ENCODE data around the gene RTCB.

RTCB gene

DNA sequence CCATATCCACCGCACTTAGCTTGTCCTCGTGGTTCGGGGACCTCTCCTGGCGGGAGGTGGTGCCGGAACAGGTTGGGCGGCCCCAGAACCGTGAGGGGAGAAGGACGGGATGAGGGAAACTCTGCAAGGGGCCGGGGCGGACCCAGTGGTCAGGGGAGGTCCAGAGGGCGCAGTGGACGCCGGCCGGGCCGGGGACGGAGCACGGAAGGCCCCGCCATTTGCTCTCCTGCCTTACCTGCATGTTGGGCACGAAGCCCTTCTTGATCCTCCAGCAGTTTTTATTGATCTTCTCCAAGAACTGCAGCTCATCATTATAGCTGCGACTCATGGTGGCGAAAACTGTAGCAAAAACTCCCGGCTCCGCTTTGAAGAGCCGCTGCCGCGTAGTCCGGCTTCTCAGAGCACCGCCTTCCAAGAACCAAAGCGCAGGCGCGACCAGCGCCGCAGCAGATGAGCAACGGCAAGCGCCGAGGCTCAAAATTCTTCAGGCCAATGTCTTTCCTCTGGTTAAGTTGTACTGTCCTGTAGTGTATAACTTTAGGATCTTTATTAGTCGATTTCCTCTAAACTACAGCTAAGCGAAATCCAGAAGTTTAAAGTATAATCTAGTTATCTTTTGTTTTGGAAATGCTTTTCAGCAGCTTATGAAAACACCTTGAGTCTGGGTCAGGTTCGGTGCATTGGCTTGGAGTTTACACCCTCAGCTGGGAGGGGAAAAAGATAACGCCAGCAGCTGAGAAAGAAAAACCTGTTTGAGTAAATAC, at the start of gene RTCB:
RTCB (minus strand) TSS at position 419 of the 764 bp plus-strand sequence; CDS start at position 328, 91 bp downstream.
- peak; percentile 92 for DNase-seq

- no peak for DNase-seq
These were observed 45.0 kb upstream of the RTCB start for GRCh38 chr22:32457031-32457430.

DNA sequence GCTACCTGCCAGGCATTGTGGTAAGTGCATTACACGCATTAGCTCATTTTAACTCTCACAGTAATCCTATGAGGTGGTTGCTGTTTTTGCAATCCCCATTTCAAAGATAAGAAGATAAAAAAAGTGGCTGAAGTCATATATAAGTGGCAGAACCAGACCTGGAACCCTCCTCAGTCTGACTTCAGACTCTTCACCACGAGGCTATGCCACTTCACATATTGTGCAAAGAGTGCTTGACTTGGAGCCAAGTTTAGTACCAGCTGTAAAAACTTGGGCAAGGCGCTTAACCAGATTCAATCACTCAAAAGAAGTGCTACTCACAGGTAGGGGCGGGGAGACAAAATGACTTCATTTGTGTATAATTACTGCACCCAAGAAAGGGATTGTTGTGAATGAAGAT, 36.9 kb upstream of the RTCB start:
- DNase-seq: no peak

DNA sequence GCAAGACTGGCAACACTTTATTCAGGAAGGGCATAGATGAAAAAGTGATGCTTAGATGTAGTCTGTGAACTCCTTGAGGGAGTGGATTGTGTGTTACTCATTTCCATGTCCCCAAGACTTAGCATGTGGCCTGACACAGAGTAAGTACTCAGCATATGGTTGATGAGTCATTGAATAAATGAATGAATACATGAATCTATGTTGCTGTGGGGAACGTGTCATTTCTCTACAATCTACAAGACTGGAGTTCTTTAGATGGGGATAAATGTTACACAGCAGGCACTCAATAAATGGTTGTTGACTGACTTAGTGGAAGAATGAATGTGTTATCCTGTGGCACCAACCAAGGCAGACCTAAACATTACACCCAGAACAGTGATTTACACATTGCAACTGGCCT, 34.3 kb upstream of the RTCB start:
- DNase-seq: no peak

DNA sequence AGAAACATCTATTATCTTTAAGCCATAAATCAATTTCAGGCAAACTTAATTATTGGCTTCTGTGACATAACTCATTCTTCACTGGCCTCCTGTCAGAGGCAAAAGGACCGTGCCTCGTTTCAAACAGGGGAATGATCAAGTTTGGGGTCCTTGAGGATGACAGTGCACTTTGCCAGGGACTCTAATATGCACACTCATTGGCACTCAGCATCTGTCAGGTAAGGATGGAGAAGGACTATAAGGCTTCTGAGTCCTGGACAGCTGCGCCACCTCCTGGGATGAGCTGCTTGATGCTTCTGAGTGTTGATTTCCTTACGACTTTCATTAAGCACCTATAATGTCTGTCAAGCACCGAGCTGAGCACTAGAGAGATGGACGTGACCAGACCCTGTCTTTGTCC, 32.0 kb upstream of the RTCB start:
- no peak for DNase-seq

DNA sequence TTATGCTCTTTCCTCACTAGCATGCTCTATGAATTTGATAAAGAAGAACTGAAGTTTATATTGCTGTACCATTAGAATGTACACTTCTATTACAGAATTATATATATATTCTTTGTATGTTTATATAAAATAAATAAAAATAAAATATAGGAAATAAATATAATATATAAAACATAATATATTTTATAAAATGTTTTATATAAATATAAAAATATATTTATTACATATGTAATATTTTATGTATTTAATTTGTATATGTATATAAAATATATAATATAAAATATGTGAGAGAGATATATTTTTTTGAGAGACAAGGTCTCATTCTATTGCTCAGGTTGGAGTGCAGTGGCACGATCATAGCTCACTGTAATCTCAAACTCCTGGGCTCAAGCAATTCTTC, 18.3 kb upstream of the RTCB start:
- DNase-seq: no peak

DNA sequence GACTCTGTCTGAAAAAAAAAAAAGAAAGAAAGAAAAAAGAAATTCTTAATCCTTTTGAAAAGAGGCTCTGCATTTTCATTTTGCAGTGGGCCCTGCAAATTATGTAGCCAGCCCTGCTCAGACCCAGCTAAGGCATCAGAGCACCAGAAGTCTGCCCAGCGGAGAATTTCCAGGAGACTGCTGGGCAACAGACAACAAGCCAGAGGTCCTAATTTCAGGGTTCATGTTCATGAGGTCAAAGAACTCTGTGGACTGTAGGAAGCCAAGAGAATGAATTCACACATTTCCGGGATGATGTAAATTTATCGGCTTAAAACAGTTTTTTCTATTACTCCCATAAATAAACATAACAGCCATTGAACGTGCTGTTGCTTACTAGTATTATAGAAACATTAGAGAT, 14.8 kb upstream of the RTCB start:
- no peak for DNase-seq

DNA sequence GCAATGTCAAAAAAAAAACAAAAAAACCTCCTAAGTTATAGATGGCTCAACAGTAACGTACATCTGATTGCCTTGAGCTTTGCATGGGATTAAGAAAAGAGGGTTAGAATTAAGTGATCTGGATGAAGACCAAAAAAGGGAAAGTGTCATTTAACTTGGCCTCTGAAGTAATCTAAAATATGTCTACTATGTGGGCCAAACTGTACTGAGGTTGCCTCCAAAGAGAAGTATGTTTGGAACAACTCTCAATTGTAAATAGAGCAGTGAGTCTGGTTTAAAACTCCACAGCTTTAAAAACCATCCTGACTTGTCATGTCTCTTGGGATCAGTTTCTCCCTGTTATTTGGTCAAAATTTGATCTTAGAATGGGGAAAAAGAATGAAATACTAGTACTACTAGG, 11.6 kb upstream of the RTCB start:
- DNase-seq: no peak

DNA sequence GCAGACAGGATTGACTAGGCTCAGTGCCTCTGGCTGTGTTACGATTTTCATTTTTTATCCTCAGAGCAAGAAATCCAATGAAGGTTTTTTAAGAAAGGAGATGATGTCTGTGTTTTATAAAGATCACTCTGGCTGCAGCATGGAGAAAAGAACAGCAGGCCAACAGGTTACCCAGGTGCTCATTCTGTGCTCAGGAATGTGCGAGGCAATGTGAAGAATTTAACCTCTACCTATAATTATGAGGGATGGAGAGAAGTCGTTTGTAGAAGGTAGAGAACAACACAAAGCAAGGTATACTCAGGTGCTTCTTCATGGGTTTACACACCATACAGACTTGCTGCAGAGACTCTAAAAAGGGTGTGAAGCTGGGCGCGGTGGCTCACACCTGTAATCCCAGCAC, 10.0 kb upstream of the RTCB start:
- no peak for DNase-seq

GRCh38 chr22:32421484-32421883, 9.4 kb upstream of the RTCB start:
- no peak for DNase-seq

DNA sequence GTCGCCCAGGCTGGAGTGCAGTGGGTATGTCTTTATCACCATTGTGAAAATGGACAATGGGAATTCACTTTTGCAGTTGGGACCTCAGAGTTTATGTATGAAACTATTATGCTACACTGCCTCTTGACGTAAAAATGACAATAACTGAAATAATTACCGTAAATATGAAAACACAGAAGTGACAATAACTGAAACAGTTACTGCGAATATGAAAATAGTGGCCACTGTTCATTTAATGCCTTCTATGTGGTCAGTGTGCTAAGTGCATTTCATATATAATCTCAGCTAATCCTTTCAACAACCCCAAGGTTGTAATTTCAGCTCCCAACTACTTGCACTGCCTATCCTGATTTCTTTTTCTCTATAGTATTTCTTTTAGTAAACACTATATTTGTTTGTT, 5.9 kb upstream of the RTCB start:
- no peak for DNase-seq

DNA sequence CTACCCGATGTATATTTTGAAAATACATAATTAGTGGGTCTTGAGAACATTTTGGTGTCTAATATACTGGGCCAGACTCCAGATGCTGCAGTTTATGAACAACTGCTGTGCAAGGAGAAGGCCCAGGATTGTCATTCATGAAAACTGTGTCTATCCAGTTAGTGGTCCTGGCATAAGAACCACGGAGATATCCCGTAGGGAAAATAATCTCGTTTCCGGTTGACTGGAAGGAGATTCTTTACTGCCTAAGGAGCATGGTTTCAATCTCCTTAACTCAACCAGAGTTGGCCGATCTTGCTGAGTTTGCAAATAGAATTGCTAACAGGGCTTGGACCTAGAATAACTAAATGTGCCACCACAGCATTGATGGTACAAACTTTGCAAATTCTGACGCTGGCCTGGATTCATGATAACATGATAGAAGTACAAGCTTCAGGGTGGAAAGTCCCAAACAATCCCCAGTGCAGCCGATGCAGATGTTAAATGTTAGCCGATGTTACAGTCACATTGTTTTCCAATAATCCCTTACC, 4.6 kb upstream of the RTCB start:
- DNase-seq: no peak

DNA sequence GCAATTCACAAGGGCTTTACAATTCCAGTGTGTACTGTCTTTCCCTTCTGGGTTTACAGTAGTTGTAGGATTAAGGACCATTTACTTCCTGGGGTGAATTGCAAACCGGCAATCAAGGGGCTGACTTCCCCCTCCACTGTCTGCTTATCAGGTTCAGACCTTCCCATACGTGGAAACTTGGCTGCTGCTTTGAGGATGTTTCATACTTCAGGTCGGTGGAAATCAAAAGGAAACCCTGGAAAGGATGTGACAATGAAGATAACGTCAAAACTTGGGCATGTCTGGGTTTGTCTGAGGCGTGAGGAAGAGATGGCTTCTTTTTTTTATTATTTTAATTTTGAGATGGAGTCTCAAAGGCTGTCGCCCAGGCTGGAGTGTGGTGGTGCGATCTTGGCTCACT, 2.1 kb upstream of the RTCB start:
- no peak for DNase-seq

- DNase-seq: no peak
These were observed 1.7 kb upstream of the RTCB start for GRCh38 chr22:32413719-32414118.

DNA sequence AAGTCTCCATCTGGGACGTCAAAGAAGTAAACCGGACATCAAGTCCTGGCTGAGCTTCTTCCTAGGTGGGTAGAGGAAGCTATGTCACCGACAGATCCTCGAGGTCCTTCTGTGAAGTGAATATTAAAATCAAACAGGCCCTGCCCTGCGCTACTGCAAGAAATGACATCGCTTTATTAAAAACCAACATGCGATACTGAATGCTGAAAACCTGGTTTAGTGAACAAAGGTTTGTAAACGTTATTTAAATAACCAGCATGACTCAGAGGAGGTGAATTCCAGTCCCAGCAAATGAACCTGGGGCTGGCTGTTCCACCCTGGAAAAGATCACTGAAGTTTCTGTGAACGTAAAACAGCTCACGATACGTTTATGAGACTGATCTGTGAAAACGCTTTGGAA, 645 bp downstream of the RTCB start:
- no peak for DNase-seq

DNA sequence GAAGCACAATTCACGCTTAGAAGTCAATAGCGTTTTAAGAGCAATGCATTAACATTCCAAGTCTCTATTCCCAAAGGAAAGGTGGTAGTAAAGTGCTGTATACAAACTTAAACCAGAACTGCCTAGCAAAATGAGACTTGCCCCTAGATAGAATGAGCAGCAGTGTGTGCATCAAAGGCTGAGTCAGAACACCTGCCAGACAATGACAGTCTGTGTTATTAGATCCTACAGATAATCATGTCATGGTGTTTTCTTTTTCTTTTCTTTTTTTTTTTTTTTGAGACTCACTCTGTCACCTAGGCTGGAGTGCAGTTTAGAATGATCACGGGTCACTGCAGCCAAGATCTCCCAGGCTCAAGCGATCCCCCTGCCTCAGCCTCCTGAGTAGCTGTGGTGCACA, 1.6 kb downstream of the RTCB start:
- no peak for DNase-seq

DNA sequence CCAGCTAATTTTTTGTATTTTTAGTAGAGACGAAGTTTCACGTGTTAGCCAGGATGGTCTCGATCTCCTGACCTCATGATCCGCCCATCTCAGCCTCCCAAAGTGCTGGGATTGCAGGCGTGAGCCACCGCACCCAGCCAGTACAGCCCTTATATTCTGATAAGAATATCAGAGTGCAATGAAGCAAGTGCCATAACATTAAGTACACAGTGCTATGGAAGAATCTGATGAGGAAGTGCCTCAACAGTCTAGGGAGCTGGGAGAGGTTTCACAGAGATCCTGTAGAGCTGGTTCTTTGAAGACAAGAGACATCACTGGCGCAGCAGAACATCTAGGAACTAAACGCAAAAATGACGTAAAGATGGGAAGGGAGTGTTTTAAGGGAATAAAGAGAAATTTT, 2.1 kb downstream of the RTCB start:
- DNase-seq: no peak

DNA sequence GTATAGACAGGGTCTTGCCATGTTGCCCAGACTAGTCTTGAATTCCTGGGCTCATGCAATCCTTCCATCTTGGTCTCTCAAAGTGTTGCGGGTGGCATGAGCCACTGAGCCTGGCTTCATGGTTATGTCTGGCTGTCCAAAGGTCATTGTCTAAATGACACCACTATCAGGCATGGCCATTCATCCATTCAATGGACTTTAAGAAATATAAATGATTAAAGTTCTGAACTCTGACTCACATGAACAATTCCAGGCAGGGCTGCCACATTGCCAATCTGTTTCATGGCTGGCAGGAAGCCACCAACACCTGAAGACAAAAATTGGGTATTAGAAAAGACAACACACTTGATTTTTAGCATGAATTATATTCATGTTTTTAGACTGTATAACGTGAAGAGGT, 4.1 kb downstream of the RTCB start:
- no peak for DNase-seq

GRCh38 chr22:32407312-32407711, 4.7 kb downstream of the RTCB start:
- DNase-seq: no peak

DNA sequence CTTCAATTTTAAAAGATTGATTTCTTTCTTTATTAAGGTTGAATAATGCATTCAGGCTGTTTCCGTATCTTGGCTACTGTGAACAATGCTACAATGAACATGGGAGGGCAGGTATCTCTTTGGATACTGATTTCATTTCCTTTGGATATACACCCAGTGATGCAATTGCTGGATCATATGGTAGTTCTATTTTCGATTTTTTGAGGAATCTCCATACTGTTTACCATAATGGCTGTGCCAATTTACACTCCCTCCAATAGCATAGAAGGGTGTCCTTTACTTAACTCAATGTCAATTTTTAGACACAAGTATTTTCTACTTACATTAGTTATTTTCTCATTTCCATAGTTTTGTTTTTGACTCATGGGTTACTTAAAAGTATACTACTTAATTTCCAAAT, 8.0 kb downstream of the RTCB start:
- no peak for DNase-seq

DNA sequence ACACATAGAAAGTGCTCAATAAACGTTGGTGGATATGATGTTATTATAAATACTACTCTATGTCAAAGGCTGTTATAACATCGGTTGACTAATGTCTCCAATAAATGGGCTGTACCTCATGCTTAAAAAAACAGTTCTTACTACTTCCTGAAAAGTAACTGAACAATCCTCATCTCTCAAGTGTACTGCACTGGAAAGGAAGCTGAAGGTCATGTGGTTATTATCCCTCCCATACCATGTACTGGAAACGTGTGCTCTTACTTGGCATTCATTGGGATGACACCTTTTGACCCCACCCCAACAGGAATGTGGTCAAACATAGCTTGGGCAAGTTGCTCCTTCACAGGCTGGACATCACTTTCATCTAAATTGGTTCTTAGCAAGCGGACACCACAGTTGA, 10.6 kb downstream of the RTCB start:
- no peak for DNase-seq

GRCh38 chr22:32396746-32397145, 15.3 kb downstream of the RTCB start:
- DNase-seq: no peak

GRCh38 chr22:32396255-32396654, 15.8 kb downstream of the RTCB start:
- DNase-seq: no peak

- DNase-seq: no peak
These were observed 16.9 kb downstream of the RTCB start for GRCh38 chr22:32395107-32395506.

GRCh38 chr22:32389685-32390084, 22.4 kb downstream of the RTCB start:
- no peak for DNase-seq
